Spleen (tissue), 7 donors: ENCODE results near the gene ACTR3.

Source experiments
- POLR2A ChIP-seq, 3 donors: fragments of 450-650 bp; IDR thresholded peaks; one replicate each; pipeline ENCODE4 v1.5.1; 2017; ENCODE audit warnings: antibody characterized with exemption in 3 of 3, mild to moderate bottlenecking in 1 of 3
- POLR2AphosphoS5 ChIP-seq, 3 donors: sonication (generic); formaldehyde crosslinking; IDR thresholded peaks; one replicate each; pipeline ENCODE4 v1.5.1; 2017; ENCODE audit warnings: antibody characterized with exemption in 3 of 3
- TF ChIP-seq, protein P1 (sequence below), 11 experiments: fragments of 200-600 bp in 7 of 11; fragments of 450-650 bp in 4 of 11; sonication (generic) in 4 of 11; IDR thresholded peaks in 8 of 11; conservative IDR thresholded peaks in 3 of 11; 1 replicate in 7 of 11; 2 replicates in 4 of 11; pipeline versions ENCODE4 v1.4.0 to v1.8.0; 2016 to 2021; ENCODE audit warnings: antibody characterized with exemption in 11 of 11, inconsistent platforms in 4 of 11, mild to moderate bottlenecking in 1 of 11
- donor health status: DM: no; HTN: no; CAD: no; lungs with moderate emphysema.
- donor health status: DM: no; HTN: no; CAD: no.
- donor health status: DM: no; HTN: no; CAD: no.

DNA sequence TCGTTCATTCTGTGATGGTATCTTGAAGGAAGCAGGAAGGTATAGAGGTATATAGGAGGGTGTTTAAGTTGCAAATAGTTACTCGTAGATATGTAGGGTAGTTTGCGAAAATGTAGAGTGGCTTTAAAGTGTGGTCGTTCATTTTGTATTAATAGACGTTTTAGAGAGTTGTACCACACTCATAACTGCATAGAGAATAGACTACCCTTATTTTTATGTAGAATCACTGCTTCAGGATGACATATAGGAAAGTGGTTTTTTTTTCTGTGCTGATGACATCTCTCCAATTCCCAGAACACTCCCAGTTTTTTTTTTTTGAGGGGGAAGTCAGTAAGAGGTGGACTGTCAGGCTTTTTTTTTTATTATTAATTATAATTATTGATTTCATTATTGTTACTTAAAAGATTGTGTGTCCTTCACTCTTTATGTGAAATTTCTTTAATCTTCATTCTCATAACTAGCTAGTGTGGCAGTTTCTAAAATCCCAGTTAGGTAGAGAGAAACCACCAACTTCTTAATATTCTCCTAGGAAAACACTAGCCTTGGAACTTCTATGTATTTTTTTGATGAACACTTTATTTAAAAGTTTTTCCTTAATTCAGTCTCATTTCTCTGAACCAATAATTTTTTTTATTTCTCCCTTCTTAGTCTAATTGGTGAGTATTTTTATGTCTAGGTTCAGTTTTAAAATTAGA lies 1.5 kb downstream of the ACTR3 start:
- TF ChIP-seq, protein P1, sequence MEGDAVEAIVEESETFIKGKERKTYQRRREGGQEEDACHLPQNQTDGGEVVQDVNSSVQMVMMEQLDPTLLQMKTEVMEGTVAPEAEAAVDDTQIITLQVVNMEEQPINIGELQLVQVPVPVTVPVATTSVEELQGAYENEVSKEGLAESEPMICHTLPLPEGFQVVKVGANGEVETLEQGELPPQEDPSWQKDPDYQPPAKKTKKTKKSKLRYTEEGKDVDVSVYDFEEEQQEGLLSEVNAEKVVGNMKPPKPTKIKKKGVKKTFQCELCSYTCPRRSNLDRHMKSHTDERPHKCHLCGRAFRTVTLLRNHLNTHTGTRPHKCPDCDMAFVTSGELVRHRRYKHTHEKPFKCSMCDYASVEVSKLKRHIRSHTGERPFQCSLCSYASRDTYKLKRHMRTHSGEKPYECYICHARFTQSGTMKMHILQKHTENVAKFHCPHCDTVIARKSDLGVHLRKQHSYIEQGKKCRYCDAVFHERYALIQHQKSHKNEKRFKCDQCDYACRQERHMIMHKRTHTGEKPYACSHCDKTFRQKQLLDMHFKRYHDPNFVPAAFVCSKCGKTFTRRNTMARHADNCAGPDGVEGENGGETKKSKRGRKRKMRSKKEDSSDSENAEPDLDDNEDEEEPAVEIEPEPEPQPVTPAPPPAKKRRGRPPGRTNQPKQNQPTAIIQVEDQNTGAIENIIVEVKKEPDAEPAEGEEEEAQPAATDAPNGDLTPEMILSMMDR (IDR thresholded peaks at IDR 0.05 in 8 of 11, conservative IDR thresholded peaks at IDR 0.05 in 3 of 11): no peak
- TF ChIP-seq POLR2AphosphoS5 (IDR thresholded peaks at IDR 0.05) (no peak), POLR2A (IDR thresholded peaks at IDR 0.05) (no peak)
